Colon (tissue), 2 donors: ENCODE measurements around the gene VAT1.
"Not testable (repeated sequence)": the region's sequence is repeated elsewhere in the genome, so short reads cannot be mapped to it uniquely, and the experiment has no call there.

ENCODE experiments used
- FAIRE-seq: peaks from 2 replicates; lab custom pipeline; 2012; peaks lifted over from hg19 to GRCh38; lab: Jason Lieb, UNC
- donor health status: control.
- donor health status: control.

The VAT1 gene

DNA sequence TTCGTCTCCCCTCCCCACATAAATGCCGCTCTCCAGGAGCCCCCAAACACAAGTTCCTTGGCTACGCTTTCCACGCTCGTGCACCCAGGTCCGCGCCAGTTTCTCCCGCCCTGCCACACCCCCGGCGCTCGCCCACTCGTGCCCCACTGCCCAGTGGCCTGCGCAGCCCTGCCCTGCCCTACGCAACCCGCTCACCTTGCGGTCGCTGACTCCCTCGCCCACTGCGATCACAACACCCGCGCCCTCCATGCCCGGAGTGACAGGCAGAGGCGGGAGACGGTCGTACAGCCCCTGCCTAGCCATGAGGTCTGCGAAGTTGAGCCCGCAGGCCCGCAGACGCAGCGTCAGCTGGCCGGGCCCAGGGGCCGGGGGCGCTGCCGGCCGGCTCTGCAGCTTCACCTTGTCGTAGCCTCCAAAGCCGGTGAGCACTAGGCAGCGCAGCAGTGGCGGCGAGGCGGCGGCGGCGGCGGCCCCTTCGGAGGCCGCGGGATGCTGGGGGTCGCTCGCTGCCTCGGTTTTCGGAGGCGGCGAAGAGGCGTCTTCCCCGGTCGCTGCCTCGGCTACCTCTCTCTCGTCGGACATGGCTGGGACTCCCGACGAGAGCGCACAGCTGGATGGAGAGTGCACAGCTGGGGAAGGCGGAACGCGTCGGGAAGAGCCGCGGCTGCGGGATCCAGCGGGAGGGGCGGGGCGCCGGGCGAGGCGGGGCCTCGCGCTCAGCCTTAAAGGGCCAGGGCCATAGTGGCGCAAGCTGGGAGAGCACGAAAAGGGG, at the start of gene VAT1:
Gene VAT1, minus strand, starts transcription at position 645 of the 772 bp plus-strand sequence. Its CDS starts 63 bp downstream, at position 582.
- FAIRE-seq = no peak

DNA sequence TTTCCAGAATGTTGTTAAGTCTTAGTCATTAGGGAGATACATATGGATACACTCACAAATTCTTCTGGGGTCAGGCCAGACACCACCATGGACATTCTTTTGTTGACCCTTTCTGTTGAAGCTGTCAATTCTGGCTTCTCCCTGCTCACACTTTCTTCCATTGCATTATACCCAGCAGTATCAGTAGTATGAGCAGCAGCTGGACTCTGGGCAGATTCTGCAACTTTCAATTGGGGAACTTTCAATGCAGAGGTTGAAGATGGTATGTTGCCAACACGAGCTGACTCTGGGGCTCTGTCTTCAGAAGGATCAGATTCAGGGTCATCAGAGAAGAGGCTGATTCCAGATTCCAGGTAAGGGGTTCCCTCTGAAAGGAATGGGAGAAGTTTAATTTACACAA, 48.7 kb upstream of the VAT1 start:
- FAIRE-seq = no peak

DNA sequence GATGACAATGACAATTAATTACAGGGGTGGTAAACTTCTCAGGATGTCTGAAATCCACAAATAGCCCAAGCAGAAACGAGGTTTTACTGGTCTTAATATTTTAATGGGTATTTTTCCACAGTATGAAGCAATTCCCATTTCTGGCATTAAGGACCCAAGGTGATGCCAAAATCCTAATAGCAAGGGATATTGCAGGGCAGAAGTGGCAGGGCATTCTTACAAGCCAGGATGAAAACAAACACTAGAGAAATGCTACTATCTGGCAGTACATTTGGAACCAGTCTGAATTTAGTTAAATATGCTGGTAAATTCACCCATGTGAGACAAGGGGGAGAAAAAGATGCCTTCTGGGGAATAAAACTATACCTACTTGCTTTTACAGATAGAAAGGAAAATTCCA, 48.1 kb upstream of the VAT1 start:
- no peak for FAIRE-seq

DNA sequence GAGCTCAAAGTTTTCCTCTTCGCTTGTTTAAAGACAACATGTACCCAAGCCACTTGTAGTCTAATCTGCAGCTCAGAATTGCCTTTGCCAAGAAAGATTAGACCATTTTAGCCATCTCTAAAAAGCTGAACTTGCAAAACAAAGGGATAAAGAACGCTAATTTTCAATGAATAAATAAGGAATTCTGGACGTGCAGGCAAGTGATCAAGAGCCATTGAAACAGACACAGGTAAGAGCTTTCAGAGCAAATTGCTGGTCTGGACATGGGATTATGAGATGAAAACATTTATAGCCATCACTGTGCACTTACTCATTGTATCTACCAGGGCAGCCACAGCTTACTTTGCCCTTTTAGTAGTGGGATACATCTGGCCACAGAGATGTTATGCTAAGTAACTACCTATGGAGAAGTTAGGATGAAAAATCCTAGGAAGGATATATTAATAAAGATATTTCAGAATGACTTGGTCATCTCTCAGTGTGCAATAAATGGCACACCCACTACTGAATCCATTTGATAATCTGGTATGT, 47.2 kb upstream of the VAT1 start:
- no peak for FAIRE-seq

DNA sequence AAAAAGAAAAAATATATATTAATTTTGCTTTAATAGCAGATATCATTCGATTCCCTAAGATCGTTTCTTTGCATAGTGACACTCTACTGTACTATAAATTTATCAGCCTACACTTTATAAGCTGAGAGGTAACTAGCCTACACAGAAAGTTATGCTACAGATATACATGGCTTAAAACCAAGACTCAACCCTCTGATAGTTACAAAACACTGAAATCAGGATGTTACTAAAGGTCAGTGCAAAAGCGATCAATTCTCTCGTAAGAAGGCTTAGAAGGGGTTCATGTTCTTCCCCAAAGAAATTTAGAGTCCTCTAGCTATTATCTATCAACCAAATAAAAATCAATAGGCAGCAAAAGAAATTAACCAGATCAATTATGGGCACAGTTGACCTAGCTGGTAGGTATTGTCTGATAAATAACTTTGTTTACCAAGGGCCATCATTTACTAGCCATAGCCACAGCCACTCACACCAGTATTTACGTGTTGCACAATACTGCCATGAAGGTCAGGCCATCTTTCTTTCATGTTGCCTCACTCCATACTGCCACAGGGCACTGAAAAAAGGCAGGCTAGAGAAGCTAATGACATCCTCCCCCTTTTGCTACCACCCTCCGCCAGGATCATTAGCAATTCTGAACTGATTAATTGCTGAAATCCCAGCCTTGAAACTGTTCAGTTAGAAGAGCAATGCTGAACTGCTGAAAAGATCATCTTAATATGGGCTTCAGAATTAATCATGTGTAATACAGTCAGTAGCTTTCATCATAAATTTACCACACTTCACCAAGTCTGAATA, 46.6 kb upstream of the VAT1 start:
- no peak for FAIRE-seq

DNA sequence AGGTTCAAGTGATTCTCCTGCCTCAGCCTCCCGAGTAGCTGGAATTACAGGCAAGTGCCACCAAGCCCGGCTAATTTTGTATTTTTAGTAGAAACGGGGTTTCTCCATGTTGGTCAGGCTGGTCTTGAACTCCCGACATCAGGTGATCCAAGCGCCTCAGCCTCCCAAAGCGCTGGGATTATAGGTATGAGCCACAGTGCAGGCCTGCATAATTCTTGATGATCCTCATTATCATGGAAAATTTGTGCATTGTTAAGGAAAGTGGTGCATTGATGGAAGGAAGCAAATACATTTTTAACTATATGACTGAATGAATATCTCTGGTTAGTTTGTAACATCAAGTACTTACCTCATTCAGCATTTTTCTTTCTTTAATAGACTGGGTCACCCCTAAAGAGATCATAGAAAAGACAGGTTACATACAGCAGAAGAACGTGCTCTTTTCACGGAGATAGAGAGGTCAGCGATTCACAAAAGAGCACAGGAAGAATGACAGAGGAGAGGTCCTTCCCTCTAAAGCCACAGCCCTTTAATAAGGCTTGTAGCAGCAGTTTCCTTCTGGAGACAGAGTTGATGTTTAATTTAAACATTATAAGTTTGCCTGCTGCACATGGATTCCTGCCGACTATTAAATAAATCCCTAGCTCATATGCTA, 40.9 kb upstream of the VAT1 start:
- FAIRE-seq = no peak

DNA sequence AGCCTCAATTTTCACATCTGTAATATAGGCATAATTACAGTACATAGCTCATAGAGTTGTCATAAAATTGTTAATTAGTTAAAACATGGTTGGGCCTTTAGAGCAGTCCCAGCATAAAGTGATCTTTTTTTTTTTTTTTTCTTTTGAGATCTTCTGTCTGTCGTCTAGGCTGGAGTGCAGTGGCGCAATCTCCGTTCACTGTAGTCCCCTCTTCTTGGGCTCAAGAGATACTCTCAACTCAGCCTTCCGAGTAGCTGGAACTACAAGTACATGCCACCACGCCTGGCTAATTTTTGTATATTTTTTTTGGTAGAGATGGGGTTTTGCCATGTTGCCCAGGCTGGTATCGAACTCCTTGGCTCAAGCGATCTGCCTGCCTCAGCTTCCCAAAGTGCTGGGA, 33.9 kb upstream of the VAT1 start:
- no peak for FAIRE-seq

DNA sequence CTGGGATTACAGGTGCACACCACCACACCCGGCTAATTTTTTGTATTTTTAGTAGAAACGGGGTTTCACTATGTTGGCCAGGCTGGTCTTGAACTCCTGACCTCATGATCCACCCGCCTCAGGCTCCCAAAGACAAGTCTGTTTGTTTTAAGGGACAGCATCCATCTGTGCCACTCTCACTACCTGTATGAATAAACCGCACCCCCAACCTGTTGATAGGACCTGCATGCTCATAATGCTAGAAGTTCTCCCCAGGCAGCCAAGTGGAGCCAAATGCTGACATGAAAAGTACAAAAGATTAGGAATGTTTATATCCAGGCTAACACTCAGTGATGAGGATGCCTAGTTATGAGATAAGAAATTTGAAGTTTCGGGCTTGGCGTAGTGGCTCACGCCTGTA, 30.8 kb upstream of the VAT1 start:
- FAIRE-seq = not testable (repeated sequence)

DNA sequence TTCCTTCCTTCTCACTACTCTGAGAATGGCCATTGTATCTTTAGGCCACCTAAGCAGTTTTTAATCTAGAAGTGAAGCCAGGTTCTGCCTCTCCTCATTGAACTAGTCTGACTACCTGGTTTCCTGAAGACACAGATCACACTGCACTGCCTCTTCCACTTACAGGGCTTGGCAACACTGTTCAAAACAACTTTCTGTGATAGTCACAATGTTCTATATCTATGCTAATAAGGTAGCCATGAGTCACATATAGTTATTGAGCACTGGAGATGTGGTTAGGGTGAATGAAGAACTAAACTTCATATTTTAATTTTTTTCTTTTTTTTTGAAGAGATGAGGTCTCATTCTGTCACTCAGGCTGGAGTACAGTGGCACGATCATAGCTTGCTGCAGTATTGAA, 29.8 kb upstream of the VAT1 start:
- FAIRE-seq = no peak

DNA sequence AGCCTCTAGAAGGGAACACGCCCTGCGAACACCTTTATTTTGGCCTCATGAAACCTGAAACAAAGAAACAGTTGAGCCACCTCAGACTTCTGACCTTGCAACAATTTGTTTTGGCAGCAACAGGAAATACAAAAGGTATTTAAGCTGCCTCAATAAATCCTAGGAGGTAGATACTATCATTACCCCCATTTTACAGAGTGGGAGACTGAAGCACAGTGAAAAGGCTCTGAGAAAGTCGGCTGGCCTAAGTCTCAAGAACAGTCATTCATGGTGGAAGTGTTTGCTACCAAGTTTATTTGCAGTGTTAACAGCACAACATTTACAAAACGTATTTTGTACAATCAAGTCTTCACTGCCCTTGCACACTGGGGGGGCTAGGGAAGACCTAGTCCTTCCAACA, 21.8 kb upstream of the VAT1 start:
- no peak for FAIRE-seq

DNA sequence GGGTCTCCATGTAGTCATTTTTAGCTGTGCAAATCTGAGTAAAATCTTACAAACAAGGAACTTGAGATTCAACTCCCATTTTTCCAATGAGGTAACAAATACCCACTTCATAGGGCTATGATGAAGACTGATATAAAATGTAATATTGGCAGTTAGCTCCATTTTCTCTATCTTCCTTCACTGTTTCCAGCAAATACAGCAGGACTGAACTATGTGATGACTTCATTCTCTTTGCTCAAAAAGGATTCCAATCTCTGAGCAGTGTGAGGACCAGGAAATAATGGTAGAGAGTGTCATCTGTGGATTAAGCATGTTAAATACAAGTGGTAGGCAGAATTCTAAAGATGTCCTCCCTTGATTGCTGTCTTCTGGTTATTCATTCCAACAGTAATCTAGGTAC, 21.1 kb upstream of the VAT1 start:
- FAIRE-seq = no peak

DNA sequence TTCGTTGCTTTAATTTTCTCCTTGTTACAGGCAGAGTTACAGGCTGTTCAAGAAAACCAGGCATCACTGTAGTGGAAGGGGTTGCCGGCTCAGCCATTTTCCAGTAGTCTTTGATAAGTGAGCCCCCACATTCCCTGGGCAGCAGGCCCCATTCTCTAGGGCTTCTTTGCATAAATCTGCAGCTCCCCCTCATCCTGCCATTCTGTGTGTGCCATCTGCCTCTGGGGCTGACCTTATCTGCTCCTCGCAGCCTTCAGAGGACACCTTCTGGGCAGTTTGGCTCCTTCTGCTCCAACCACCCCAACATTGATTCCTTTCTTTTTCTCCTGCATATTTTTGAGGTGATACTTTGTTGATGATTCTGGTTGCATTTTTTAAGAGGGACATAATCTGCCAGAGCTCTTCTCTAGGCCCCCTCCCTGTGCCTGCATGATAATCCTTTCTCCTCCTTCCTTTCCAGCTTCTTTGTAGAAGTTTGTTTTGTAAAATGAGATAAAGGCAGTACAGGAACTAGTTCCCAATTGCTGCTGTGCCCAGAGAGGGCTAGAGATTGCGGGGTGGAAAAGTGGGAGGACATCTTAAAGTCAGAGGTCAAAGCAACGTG, 19.9 kb upstream of the VAT1 start:
- no peak for FAIRE-seq

DNA sequence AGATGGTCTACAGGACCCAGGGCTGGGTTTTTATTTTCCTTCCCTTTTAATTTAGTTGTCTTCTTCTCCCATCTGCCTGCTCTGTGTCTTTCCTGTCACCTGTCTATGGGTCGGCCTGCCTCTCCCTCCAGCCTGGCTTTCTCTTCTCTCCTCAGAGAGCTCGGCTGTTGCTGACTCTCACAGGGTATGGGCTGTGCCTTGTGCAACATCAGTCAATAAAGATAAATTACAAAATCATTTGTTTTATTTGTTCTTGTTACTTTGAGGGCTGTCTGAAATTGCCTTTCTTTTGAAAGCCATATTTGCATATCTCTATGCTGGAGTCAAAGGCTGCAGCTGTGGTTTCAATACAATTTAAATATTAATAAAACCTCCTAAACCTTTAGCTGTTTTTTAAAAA, 18.5 kb upstream of the VAT1 start:
- no peak for FAIRE-seq

DNA sequence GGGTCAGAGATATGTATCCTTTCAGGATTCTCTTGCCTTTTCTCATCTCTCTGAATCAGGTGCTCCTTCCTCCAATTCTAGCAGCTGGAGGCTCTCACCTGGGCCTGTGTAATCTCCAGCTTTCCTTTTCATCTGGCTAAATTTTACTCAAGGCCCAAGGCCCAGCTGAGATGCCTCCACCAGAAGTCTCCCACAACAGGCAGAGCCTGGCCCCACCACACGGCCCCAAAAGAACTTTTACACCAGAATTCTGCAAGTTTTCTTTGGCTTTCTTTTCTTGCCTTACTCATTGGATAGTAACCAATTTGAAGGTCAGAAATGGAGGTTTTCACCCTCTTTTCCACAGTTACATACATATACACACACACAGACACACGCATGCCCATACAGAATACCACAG, 17.5 kb upstream of the VAT1 start:
- FAIRE-seq = no peak

DNA sequence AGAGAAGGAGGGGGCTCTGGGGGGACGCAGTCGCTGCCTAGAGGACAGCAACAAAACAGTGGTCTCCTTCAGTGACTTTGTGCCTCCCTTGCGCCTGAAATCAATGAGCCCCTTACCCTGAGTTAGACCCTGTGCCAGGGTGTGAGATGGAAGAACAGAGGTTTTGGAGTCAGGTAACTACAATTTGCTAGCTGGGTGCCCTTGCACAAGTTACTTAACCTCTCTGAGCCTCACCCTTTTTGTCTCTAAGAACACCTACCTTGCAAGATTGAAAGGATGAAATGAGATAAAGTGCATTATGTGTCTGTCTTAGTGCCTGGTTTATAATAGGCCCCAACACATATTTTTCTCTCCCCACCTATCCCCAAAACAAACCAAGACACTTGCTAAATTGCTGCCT, 12.7 kb upstream of the VAT1 start:
- FAIRE-seq = no peak

DNA sequence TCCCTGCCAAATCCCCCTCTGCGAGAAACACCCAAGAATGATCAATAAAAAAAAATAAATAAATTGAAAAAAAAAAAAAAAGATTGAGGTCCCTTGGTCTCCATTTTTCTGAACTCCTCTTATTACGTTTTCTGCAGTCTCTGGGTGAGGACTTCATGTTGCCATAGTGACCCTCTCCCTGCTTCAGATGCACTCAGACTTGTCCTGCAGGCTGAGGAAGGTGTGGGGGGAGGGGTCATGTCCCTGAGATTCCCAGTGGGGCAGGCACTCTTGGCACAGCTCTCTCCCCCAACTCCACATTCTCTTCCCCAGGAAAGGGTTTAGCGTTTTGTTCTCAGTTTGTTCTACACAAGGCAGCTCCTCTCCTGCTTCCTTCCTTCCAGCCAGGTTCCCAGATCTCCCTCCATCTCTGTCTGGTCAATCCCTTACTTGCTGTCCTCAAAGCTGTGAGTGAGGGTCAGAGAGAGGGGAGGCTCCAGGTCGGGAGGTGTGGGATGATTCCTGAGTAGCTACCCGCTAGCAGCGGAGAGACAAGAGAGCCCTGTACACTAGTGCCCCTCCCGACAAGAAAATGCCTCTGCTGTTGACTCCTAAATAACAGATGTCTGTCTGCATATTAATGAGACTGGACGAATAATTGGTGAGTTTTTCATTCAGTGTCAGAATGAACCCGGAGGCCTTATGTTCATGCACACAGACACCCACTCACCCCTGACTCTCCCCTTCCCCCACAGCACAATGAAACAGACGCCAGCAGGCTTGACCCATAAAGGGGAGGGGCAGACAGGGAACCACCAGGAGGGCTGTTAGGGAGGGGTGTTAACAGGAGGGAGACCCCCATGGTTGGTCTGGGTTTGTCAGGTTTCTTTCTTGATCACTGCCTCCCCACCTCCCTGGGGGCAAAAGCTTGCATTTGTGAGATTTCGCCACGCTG, 12.0 kb upstream of the VAT1 start:
- FAIRE-seq = no peak

DNA sequence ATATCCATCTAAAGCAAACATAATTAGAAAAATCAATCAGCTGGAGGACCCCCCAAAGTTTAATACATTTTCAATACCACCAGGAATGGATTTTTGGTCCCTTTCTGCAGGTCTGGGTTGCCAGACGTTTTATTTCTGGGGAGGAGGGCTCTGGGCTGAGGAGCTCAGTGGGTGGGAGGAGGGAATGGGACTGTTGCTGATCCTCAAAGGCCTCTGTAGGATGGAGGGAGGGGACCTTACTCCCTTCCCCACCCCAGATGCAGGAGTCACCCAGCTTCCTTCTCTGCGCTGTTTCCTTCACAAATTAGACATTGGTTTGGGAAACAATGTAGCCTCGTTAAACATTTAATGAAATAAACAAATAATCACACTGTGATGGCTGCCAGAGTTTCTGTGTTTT, 9.5 kb upstream of the VAT1 start:
- FAIRE-seq = no peak

DNA sequence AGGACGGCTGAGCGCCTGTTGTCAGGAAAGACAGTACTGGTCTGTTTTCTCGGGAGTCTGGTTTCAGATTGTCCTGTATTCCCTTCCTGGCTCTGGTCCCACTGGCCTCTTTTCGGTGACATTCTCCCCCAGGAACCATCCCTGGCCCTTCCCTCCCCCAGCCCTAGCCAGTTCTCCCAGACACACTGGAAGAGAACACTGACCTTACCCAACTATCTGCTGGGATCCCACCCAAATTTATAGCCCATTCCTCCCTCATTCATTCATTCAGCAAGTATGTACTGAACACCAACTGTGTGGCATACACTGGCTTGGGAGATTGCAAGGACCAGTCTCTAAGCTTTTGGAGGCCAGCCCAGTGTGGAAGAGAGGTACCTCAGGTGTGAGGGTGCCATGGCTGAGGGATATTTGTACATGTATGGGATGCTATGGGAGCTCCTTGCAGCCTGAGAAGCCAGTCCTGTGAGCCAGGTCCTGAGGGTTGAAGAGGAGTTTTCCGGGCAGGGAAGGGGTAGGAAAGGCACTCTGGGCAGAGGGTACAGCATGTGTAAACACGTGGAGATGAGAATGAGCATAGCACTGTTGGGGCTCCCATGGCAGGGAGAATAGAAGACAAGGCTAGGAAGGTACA, 8.1 kb upstream of the VAT1 start:
- FAIRE-seq = no peak

DNA sequence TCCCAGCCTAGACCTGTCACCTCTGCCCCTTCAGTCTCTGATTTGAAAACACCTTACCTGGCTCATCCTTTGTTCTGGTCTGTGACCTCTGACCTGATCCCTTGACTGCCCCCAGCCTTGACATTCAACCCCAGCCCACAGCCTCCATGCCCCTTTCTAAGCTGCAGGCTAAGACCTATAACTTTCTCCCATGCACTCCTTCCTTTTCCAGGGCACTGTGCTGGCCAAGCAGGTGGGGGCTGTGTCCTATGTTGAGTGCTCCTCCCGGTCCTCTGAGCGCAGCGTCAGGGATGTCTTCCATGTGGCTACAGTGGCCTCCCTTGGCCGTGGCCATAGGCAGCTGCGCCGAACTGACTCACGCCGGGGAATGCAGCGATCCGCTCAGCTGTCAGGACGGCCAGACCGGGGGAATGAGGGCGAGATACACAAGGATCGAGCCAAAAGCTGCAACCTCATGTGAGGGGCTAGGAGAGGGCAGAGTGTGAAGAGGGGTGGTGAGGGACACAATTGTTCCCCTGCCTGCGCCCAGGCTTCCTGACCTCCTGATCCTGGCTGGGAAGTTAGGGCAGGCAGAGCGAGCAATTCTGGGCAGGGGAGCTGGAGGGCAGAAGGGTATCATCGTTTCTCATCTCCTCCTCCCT, 6.2 kb upstream of the VAT1 start:
- FAIRE-seq = no peak
